Measurements from ENCODE around the gene RNF112.
"Not testable (repeated sequence)": the region's sequence is repeated elsewhere in the genome, so short reads cannot be mapped to it uniquely, and the experiment has no call there.

Gene RNF112

DNA sequence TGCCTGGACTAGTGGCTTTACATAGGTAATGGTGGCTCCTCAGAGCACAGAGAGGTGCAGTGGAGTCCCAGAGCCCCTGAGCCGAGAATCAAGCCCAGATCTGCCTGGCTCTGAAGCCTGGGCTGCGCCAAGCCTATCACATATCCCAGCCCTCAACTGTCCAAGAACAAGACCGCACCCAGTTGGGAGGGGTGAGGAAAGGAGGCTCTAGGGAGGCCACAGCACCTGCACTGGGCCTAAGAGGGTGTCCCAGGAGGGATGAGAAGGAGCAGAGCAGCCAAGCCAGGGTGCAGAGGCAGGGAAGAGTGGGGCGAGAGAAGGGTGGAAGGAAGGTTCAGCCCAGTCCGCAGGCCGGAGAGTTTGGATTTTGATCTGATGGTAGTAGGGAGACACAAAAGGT, 941 bp upstream of the RNF112 start:
- DNase-seq (ENCODE audit: insufficient read length, low spot score) = no peak
- no peak for FAIRE-seq

DNA sequence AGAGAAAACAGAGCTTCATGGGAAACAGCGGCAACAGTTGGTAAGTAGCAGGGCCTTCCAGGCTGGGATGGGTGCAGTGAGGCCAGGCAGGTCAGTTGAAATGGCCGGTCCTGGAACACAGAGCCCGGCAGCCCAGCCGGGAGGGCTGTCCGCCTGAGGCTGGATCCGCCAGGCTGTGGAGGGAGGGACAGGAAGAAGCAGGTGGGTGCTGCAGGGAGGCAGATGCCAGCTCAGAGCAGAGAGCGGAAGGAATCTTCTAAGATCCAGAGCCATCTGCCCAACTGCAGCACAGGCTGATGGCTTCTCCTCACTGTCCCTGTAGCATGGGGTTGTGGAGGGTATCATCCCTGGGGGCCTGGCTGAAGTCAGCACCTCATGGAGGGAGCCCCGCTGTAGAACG, 599 bp downstream of the RNF112 start:
- DNase-seq (ENCODE audit: insufficient read length, low spot score) (no peak), FAIRE-seq (no peak)

DNA sequence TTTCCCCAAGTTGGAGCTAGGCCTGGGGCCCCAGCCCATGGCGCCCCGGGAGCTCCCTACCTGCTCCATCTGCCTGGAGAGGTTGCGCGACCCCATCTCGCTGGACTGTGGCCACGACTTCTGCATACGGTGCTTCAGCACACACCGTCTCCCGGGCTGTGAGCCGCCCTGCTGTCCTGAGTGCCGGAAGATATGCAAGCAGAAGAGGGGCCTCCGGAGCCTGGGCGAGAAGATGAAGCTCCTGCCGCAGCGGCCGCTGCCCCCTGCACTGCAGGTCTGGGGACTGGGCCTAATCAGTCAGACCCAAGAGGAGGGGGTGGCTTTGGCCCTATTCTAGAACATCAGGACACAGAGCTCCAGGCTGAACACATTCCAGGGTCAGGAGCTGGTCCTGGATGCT, 1.5 kb downstream of the RNF112 start:
- FAIRE-seq (no peak), DNase-seq (ENCODE audit: insufficient read length, low spot score) (no peak)

DNA sequence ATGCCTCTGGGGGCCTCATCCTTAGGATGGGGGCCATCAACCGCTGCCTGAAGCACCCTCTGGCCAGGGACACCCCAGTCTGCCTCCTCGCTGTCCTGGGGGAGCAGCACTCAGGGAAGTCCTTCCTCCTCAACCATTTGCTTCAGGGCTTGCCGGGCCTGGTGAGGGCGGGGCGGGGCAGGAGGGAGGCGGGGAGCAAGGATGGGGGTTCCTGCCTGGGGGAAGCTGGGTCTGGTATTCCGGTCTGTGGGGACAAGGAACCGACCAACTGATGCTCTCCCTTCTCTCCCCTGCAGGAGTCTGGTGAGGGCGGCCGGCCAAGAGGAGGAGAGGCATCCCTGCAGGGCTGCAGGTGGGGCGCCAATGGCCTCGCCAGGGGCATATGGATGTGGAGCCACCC, 2.0 kb downstream of the RNF112 start:
- FAIRE-seq = no peak
- no peak for DNase-seq (ENCODE audit: insufficient read length, low spot score)

DNA sequence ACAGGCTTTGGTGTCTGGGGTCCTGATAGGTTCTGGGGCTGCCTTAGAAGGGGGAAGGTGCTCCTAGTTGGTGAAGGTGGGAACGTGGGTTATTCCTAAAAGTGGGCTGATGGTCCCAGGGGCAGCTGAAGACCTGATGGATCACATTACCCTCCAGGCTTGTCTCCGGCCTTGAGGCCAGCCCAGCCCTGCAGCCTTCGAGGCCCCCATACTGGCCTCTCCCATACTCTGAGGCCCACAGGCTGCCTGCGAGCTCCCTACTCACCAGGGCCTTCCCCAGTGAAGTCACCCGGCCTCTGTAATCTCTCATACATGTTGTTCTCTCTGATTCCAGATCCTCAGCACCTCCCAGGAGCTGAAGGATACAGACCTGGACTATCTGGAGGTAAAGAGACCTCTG, 2.7 kb downstream of the RNF112 start:
- no peak for FAIRE-seq
- no peak for DNase-seq (ENCODE audit: insufficient read length, low spot score)

DNA sequence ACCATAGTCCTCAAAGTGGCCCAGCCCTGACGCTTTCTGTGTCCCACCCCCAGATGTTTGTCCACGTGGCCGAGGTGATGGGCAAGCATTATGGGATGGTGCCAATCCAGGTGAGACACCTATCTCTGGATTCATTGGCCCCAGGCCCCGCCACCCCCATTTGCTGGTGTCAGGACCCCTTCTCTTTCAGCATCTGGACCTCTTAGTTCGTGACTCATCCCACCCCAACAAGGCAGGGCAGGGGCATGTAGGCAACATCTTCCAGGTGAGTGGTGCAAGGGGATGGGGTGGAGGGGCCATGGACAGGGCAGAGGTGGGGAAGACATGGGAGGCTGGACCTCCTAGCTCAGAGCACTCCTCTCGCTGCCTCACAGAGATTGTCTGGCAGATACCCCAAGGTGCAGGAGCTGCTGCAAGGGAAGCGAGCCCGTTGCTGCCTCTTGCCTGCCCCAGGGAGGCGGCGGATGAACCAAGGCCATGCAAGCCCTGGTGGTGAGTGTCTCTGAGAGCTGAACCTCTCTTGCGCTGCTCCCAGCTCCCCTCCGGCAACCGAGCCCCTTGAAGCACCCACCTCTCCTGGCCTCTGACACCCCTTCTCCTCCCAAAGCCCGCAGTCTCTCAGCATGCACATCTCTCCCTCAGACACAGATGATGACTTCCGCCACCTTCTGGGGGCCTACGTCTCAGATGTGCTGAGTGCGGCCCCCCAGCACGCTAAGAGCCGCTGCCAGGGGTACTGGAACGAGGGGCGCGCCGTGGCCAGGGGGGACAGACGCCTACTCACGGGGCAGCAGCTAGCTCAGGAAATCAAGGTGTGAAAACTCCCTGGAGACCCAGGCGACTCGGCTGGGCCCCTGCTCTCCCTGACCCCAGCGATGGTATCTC, 3.6 kb downstream of the RNF112 start:
- FAIRE-seq = no peak
- no peak for DNase-seq (ENCODE audit: insufficient read length, low spot score)

DNA sequence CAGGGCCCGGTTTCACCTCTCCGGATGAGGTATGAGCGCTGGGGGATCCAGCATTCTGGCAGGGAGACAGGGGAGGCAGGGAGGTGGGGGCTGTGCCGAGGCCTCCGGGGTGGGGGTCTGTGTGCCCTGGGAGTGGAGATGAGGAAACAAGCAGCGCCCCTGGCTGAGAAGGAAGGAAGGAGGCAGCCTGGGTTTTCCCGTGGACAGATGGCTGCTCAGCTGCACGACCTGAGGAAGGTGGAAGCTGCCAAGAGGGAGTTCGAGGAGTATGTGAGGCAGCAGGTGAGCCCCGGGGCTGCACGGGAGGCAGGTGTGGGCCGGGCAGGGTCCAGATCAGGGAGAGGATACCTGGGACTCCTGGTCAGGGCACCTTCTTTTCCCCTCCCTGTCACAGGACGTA, 4.3 kb downstream of the RNF112 start:
- DNase-seq (ENCODE audit: insufficient read length, low spot score) (no peak), FAIRE-seq (no peak)

DNA sequence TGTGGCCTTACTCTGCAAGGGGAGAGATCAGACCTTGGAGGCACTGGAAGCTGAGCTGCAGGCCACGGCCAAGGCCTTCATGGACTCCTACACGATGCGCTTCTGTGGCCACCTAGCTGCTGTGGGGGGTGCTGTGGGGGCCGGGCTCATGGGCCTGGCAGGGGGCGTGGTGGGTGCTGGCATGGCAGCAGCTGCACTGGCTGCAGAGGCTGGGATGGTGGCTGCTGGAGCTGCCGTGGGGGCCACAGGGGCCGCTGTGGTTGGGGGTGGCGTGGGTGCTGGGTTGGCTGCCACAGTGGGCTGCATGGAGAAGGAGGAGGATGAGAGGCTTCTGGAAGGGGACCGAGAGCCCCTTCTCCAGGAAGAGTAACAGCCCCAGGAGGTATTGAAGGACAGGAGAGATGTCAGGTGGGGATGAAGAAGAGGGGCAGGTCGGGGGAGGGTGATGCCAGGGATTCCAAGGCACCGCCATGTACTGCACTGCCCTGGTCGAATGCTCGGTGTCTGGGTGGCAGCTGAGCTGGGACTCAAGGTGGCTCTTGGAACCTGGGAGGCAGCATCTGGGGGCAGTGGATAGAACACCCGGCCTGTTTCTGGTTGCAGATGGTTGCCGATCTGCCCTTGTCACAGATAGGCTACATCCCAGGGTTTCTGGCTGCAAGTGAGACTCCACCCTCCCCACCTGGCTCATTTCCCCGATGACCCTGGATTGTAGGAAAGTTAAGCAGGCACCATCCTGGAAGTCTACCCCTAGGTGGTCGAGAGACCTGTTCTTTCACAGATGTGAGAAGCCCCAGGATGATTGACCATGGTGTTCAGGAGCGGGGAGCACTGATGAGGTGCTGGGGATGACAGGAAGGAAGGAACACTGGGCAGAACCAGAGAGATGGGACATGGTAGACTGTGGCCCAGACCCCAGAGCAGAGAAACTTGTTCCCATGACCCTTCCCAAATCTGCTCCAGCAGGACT, 5.1 kb downstream of the RNF112 start:
- DNase-seq (ENCODE audit: insufficient read length, low spot score) (no peak), FAIRE-seq (no peak)

DNA sequence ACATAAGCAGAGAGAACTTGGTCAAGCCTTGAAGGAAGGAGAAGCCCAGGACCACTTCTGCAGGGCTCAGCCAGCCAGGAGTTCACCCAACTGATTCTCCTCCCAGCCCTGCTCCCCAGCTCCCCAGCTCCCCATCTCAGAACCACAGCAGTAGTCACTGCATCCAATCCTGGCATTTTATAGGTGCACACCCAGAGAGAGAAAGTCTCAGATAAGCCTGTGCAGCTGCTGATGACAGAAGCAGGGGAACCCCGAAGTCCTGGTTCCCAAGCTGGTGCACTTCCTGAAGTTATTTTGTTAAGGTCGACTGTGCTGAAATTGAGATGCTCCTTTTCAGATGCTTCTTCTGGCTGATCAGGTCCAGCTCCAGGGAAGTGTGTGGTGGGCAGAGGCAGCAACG, 6.6 kb downstream of the RNF112 start:
- DNase-seq (ENCODE audit: insufficient read length, low spot score) (no peak), FAIRE-seq (no peak)

DNA sequence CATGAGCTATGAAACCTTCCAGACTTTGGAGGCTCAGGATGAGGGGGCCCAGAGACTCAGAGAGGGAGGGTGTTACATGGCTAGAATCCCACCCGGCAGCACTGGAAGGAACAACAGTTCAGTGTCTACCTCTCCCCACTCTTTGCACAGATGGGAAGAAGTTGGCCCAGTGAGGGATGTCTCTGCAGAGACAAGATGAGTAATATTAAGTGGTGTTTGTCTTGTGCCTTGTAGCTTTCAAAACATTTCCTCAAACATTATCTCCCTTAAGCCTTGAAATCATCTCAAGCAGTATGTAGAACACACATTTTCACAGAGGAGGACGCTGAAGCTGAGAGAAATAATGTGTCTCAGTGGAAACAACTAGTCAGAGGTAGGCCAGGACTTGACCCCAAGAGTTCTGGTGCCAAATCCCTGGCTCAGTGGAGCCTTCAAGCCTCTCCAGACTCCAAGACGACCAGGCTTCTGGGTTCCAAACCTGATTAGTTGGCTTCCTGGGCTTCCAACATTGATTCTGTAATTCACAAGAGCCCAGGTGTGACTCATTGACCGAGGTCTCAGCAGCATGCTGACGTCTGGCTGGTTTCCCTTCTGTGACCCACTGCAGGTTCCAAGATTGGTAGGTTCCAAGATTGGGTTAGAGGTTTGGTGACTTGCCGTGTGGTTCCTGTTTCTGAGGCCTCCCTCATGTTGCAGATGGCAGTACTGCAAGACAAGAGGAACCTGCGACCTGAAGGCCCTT, 7.4 kb downstream of the RNF112 start:
- FAIRE-seq (no peak), DNase-seq (ENCODE audit: insufficient read length, low spot score) (no peak)

DNA sequence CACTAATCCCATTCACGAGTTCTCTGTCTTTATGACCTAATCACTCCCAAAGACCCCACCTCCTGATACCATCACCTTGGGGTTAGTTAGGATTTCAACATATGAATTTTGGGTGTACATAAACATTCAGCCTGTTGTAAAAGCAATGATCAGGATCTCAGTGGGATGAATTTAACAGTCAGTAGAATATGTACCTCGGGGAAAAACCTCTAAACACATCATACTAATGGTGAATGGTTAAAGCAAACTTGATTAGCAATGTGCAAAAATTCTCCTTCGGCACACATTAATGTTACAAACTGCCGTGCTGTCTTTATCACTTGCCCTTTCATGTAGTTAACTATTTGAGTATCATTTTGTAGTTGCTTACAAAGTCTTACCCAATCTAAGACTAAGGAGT, 10.2 kb downstream of the RNF112 start:
- FAIRE-seq (no peak), DNase-seq (ENCODE audit: insufficient read length, low spot score) (no peak)

DNA sequence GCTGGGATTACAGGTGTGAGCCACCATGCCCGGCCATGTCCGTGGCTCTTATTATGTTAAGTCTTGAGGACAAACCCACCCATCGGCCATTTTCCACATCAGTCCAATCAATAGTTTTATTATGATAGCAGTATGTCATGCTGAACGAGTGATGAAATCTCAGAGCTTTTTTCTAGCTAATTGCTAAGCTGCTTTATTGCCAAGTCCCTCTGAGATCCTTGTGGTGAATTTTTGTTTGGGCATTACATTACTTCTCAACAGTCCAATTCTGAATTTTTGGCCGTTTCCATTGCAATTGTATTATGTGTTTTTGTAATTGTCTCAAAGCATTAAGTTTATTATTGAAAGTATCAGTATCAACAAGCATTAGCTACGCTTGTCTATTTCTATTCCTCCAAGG, 10.9 kb downstream of the RNF112 start:
- FAIRE-seq (no peak), DNase-seq (ENCODE audit: insufficient read length, low spot score) (no peak)

DNA sequence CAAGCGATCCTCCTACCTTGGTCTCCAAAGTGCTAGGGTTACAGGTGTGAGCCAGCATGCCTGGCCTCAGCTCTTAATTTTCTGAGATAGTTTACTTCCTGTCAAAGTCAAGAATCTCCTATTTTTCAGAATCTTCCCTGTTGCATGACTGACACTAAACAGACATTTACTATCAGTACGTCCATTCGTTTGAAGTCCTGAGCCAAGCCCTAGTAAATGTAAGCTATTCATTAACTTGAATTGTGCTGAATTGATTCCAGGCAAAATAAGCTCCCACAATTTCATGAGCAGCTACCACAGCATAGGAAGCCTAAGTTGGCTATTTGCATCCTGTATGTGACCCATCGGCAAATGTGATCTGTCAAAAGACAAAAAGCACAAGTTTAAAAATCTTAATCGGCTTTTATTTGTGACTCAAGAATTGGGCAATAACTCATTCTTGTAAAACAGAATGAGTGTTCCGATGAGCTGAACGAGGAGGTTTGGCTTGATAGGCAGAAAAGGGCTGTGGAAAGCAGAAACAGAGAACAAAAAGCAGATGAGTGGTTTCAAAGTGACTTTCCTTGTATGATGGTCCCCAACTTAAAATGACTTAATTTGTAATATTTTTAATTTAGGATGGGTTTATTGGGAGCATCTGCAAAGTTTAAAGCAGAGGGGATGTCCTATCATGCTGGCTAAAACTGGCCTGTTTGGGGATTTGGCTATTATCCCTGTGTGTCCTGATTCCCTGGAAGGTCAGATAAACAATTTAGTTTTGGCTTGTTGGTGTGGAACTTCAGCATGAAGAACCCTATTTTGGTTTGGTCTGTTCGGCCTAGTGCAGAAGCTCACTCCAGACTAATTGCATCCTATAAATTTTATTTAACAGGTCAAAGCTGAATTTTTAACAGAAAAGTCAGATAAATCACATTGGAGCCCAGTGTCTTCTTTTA, 14.2 kb downstream of the RNF112 start:
- no peak for FAIRE-seq
- DNase-seq (ENCODE audit: insufficient read length, low spot score) = no peak

DNA sequence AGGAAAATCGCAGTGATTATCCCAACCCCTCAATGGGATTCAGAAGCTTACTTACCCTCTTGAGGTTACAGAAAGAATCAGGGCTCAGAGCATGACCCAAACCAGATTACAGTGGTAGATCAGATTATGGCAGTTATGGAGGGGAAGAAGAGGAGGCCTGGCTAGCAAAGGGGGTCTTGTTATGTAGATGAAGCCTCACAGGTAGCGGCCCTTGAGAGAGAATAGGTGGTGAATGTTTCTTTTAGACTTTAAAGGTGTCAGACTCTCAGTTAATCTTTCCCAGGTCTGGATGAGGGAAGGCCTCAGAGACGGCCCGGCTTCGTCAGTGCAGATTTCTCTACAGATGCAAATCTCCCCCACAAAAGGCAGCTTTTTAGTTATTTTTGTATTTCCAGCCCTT, 15.6 kb downstream of the RNF112 start:
- DNase-seq (ENCODE audit: insufficient read length, low spot score) = no peak
- FAIRE-seq = no peak

DNA sequence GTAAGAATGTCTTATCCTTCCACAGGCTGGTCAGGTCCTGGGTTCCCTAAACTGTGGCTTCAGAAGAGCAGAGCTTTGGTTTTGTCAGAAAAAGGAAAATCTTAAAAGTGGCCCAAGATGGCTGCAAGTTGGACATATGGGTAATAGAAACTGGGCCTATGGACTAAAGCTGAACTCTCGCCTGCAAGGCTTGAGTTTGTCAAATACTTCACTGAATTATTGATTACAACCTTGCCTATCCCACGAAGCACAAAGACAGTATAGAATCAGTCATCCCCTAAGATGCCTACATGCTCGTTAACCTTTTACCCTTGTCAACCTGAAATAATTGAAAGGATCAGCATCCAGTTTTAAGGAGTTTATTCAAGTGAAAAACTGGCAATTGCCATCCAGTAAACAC, 20.7 kb downstream of the RNF112 start:
- no peak for FAIRE-seq
- no peak for DNase-seq (ENCODE audit: insufficient read length, low spot score)

DNA sequence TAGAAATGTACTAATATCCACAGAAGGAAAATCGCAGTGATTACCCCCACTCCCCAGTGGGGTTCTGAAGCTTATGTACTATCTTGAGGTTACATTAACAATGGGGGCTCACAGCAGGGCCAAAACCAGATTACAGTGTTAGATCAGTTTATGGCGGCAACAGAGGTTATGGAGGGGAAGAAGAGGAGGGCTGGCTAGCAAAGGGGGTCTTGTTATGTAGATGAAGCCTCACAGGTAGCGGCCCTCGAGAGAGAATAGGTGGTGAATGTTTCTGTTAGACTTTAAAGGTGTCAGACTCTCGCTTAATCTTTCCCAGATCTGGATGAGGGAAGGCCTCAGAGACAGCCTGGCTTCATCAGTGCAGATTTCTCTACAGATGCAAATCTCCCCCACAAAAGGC, 22.2 kb downstream of the RNF112 start:
- no peak for FAIRE-seq

DNA sequence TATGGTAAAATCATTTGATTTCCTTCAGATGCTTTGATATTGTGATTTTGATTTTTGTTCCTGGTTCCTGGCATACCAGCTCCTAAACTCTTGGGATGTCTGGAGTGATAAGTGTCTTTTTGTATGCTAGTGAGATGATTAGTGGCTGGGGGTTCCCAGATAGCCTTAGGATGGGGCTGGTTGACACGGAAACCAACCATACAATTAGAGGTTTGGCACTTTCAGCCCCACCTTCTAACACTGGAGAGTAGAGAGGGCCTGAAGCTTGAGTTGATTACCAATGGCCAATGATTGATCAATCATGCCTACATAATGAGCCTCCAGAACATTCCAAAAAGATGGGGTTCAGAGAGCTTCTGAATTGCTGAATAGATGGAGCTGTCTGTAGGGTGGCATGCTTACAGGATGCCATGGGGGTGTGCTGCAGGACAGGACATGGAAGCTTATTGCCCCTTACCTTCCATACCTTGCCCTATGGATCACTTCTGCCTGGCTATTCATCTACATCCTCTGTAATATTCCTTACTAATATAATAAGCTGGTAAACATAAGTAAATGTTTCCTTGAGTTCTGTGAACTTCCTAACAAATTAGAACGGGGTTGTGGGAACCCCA, 22.8 kb downstream of the RNF112 start:
- FAIRE-seq (no peak), DNase-seq (ENCODE audit: insufficient read length, low spot score) (no peak)

More for the DNA sequence above, 22.2 kb downstream of the RNF112 start:
- DNase-seq (ENCODE audit: insufficient read length, low spot score) = no peak

DNA sequence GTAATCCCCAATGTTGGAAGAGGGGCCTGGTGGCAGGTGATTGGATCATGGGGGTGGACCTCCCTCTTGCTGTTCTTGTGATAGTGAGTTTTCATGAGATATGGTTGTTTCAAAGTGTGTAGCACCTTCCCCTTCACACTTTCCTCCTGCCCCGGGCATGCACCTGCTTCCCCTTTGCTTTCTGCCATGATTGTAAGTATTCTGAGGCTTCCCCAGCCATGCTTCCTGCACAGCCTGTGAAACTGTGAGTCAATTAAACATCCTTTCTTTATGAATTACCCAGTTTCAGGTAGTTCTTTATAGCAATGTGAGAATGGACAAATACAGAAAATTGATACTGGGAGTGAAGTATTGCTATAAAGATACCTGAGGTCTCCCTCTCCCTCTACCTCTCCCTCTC, 29.4 kb downstream of the RNF112 start:
- DNase-seq (ENCODE audit: insufficient read length, low spot score) (no peak), FAIRE-seq (no peak)

DNA sequence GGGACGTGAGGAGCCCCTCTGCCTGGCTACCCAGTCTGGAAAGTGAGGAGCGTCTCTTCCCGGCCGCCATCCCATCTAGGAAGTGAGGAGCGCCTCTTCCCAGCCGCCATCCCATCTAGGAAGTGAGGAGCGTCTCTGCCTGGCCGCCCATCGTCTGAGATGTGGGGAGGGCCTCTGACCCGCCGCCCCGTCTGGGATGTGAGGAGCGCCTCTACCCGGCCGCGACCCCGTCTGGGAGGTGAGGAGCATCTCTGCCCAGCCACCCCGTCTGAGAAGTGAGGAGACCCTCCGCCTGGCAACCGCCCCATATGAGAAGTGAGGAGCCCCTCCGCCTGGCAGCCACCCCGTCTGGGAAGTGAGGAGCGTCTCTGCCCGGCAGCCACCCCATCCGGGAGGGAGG, 30.3 kb downstream of the RNF112 start:
- DNase-seq (ENCODE audit: insufficient read length, low spot score); FAIRE-seq: not testable (repeated sequence)

DNA sequence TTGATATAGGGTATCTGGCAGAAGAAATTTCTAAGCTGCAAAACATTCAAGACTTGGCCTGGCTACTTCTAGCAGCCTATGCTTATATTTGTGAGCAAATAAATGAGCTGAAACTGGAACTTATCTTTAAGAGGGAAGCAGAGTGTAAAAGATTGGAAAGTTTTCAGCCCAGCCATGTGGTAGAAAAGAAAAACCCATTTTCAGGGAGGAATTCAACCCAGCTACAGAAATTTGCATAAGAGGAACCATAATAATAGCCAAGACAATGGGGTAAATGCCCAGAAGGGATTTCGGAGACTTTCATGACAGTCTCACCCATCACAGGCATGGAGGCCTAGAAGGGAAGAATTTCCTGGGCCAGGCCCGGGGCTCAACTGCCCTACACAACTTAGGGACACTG, 31.7 kb downstream of the RNF112 start:
- DNase-seq (ENCODE audit: insufficient read length, low spot score) (no peak), FAIRE-seq (no peak)
